Measurements from ENCODE around the gene MIDN.

The MIDN gene

GRCh38 chr19:1229924-1230782, 18.2 kb upstream of the MIDN start:
- POLR2A ChIA-PET, result no interaction called here
- peaks cover 0 to 13% (median 5%) of the 10 kb centered on the region in 4 experiments for H3K4me1 ChIP-seq (ENCODE audit: control extremely low read depth in 1 of 4, control insufficient read depth in 4 of 4, insufficient read depth in 4 of 4, low read length in 3 of 4)
- peaks cover 2 to 30% (median 15%) of the 10 kb centered on the region in 4 experiments for H3K36me3 ChIP-seq (ENCODE audit: control insufficient read depth in 4 of 4, insufficient read depth in 4 of 4, low read length in 3 of 4)
- CTCF ChIA-PET, result interaction anchor here (1.2 kb wide), 1 partner anchor 9 kb away, joined by 4 read pairs; no protein-coding TSS in a partner anchor
- H3K9me3 ChIP-seq (ENCODE audit: control extremely low read depth in 1 of 5, control insufficient read depth in 4 of 5, insufficient read depth in 2 of 5, low read depth in 1 of 5, low read length in 4 of 5), result no peaks in the 10 kb centered on the region
- no peak overlapping the region for H3K27ac ChIP-seq (ENCODE audit: insufficient read depth in 1 of 2, low read depth in 1 of 2, low read length in 2 of 2, poor library complexity in 1 of 2, severe bottlenecking in 2 of 2)
- DNase-seq, result no peak
- no peak overlapping the region for H3K4me3 ChIP-seq (ENCODE audit: control insufficient read depth in 1 of 7, extremely low read depth in 1 of 7, insufficient read depth in 4 of 7, low read depth in 2 of 7, low read length in 6 of 7)
- peaks cover 0 to under 1% (median 0%) of the 10 kb centered on the region in 5 experiments for H3K27me3 ChIP-seq (replicated peaks in 2 of 5; ENCODE audit: control insufficient read depth in 4 of 5, insufficient read depth in 5 of 5, low read length in 4 of 5)
- 94% methylated on average over 49 of the region's 61 CpGs for WGBS (ENCODE audit: insufficient coverage)

- CTCF ChIA-PET, result no interaction called here
- Histone ChIP-seq H3K27ac (ENCODE audit: insufficient read depth in 1 of 2, low read depth in 1 of 2, low read length in 2 of 2, poor library complexity in 1 of 2, severe bottlenecking in 2 of 2) (no peak overlapping the region), H3K36me3 (ENCODE audit: control insufficient read depth in 4 of 4, insufficient read depth in 4 of 4, low read length in 3 of 4) (peaks cover 2 to 24% (median 12%) of the 10 kb centered on the region in 4 experiments), H3K4me3 (ENCODE audit: control insufficient read depth in 1 of 7, extremely low read depth in 1 of 7, insufficient read depth in 4 of 7, low read depth in 2 of 7, low read length in 6 of 7) (no peak overlapping the region), H3K27me3 (replicated peaks in 2 of 5; ENCODE audit: control insufficient read depth in 4 of 5, insufficient read depth in 5 of 5, low read length in 4 of 5) (peaks cover 0 to 8% (median 0%) of the 10 kb centered on the region in 5 experiments), H3K9me3 (ENCODE audit: control extremely low read depth in 1 of 5, control insufficient read depth in 4 of 5, insufficient read depth in 2 of 5, low read depth in 1 of 5, low read length in 4 of 5) (no peaks in the 10 kb centered on the region), H3K4me1 (ENCODE audit: control extremely low read depth in 1 of 4, control insufficient read depth in 4 of 4, insufficient read depth in 4 of 4, low read length in 3 of 4) (peaks cover 0 to 13% (median 5%) of the 10 kb centered on the region in 4 experiments)
- POLR2A ChIA-PET, result no interaction called here
- no peak for DNase-seq
- WGBS (ENCODE audit: insufficient coverage), result 93% methylated on average over 8 of the region's 38 CpGs
Measured at GRCh38 chr19:1230783-1231489, 17.4 kb upstream of the MIDN start.

- H3K9me3 ChIP-seq (ENCODE audit: control extremely low read depth in 1 of 5, control insufficient read depth in 4 of 5, insufficient read depth in 2 of 5, low read depth in 1 of 5, low read length in 4 of 5), result no peaks in the 10 kb centered on the region
- H3K4me1 ChIP-seq (ENCODE audit: control extremely low read depth in 1 of 4, control insufficient read depth in 4 of 4, insufficient read depth in 4 of 4, low read length in 3 of 4), result peaks cover 0 to 16% (median 7%) of the 10 kb centered on the region in 4 experiments
- 88% methylated on average over 14 of the region's 15 CpGs for WGBS (ENCODE audit: insufficient coverage)
- no peak overlapping the region for H3K4me3 ChIP-seq (ENCODE audit: control insufficient read depth in 1 of 7, extremely low read depth in 1 of 7, insufficient read depth in 4 of 7, low read depth in 2 of 7, low read length in 6 of 7)
- no peak for DNase-seq
- H3K36me3 ChIP-seq (ENCODE audit: control insufficient read depth in 4 of 4, insufficient read depth in 4 of 4, low read length in 3 of 4), result peaks cover 2 to 13% (median 7%) of the 10 kb centered on the region in 4 experiments
- ChIA-PET POLR2A (no interaction called here), CTCF (interaction anchor here (1.2 kb wide), 1 partner anchor 11 kb away, joined by 6 read pairs; no protein-coding TSS in a partner anchor)
- no peak overlapping the region for H3K27ac ChIP-seq (ENCODE audit: insufficient read depth in 1 of 2, low read depth in 1 of 2, low read length in 2 of 2, poor library complexity in 1 of 2, severe bottlenecking in 2 of 2)
- peaks cover 0 to 18% (median 0%) of the 10 kb centered on the region in 5 experiments for H3K27me3 ChIP-seq (replicated peaks in 2 of 5; ENCODE audit: control insufficient read depth in 4 of 5, insufficient read depth in 5 of 5, low read length in 4 of 5)
Measured at GRCh38 chr19:1231729-1232637, 16.4 kb upstream of the MIDN start.

- Histone ChIP-seq H3K4me3 (ENCODE audit: control insufficient read depth in 1 of 7, extremely low read depth in 1 of 7, insufficient read depth in 4 of 7, low read depth in 2 of 7, low read length in 6 of 7) (no peak overlapping the region), H3K27me3 (replicated peaks in 2 of 5; ENCODE audit: control insufficient read depth in 4 of 5, insufficient read depth in 5 of 5, low read length in 4 of 5) (peaks cover 0 to 24% (median 0%) of the 10 kb centered on the region in 5 experiments), H3K36me3 (ENCODE audit: control insufficient read depth in 4 of 4, insufficient read depth in 4 of 4, low read length in 3 of 4) (peaks cover 0 to 6% (median 2%) of the 10 kb centered on the region in 4 experiments), H3K27ac (ENCODE audit: insufficient read depth in 1 of 2, low read depth in 1 of 2, low read length in 2 of 2, poor library complexity in 1 of 2, severe bottlenecking in 2 of 2) (no peak overlapping the region), H3K9me3 (ENCODE audit: control extremely low read depth in 1 of 5, control insufficient read depth in 4 of 5, insufficient read depth in 2 of 5, low read depth in 1 of 5, low read length in 4 of 5) (no peaks in the 10 kb centered on the region), H3K4me1 (ENCODE audit: control extremely low read depth in 1 of 4, control insufficient read depth in 4 of 4, insufficient read depth in 4 of 4, low read length in 3 of 4) (peaks cover 0 to 22% (median 13%) of the 10 kb centered on the region in 4 experiments)
- POLR2A ChIA-PET, result no interaction called here
- WGBS (ENCODE audit: insufficient coverage), result 51% methylated on average over 12 of the region's 15 CpGs
- peak in 1 of 3 donors; percentile 50 for DNase-seq
- CTCF ChIA-PET, result interaction anchor here (1.2 kb wide), 1 partner anchor 11 kb away, joined by 6 read pairs; no protein-coding TSS in a partner anchor
Measured at GRCh38 chr19:1232652-1233072, 15.7 kb upstream of the MIDN start.

GRCh38 chr19:1233115-1233667, 15.2 kb upstream of the MIDN start:
- ChIA-PET POLR2A (no interaction called here), CTCF (interaction anchor here (1.2 kb wide), 1 partner anchor 12 kb away, joined by 6 read pairs; no protein-coding TSS in a partner anchor)
- Histone ChIP-seq H3K36me3 (ENCODE audit: control insufficient read depth in 4 of 4, insufficient read depth in 4 of 4, low read length in 3 of 4) (peaks cover 0 to 1% (median under 1%) of the 10 kb centered on the region in 4 experiments), H3K27ac (ENCODE audit: insufficient read depth in 1 of 2, low read depth in 1 of 2, low read length in 2 of 2, poor library complexity in 1 of 2, severe bottlenecking in 2 of 2) (no peak overlapping the region), H3K27me3 (replicated peaks in 2 of 5; ENCODE audit: control insufficient read depth in 4 of 5, insufficient read depth in 5 of 5, low read length in 4 of 5) (peaks cover 0 to 26% (median 0%) of the 10 kb centered on the region in 5 experiments), H3K4me1 (ENCODE audit: control extremely low read depth in 1 of 4, control insufficient read depth in 4 of 4, insufficient read depth in 4 of 4, low read length in 3 of 4) (peaks cover 0 to 24% (median 16%) of the 10 kb centered on the region in 4 experiments), H3K9me3 (ENCODE audit: control extremely low read depth in 1 of 5, control insufficient read depth in 4 of 5, insufficient read depth in 2 of 5, low read depth in 1 of 5, low read length in 4 of 5) (no peaks in the 10 kb centered on the region), H3K4me3 (ENCODE audit: control insufficient read depth in 1 of 7, extremely low read depth in 1 of 7, insufficient read depth in 4 of 7, low read depth in 2 of 7, low read length in 6 of 7) (no peak overlapping the region)
- DNase-seq, result no peak
- 92% methylated on average over 16 of the region's 24 CpGs for WGBS (ENCODE audit: insufficient coverage)

Measured in common myeloid progenitor, CD34-positive (primary cell).